GM13976 (cell line): Measurements from ENCODE around the gene ENOX1.

ENCODE experiments used
- DNase-seq: peaks from one replicate; pipeline ENCODE4 v3.0.0; 2012; ENCODE audit warnings: low spot score
- in situ Hi-C: fragments of 300-500 bp; cut with MboI; formaldehyde crosslinking; loops from one replicate; pipeline ENCODE4 v1.12.0; 2022; ENCODE audit warnings: low sequenced_read_pairs, mixed read lengths, inconsistent platforms; ENCODE audit not compliant: unreplicated experiment
- TF ChIP-seq, protein P1 (sequence below): IDR thresholded peaks from 2 replicates; pipeline ENCODE4 v1.5.1; 2012; ENCODE audit warnings: borderline replicate concordance, mild to moderate bottlenecking; ENCODE audit not compliant: insufficient read depth; ENCODE audit errors: extremely low read depth, missing control alignments, control extremely low read depth

ENOX1 gene

DNA sequence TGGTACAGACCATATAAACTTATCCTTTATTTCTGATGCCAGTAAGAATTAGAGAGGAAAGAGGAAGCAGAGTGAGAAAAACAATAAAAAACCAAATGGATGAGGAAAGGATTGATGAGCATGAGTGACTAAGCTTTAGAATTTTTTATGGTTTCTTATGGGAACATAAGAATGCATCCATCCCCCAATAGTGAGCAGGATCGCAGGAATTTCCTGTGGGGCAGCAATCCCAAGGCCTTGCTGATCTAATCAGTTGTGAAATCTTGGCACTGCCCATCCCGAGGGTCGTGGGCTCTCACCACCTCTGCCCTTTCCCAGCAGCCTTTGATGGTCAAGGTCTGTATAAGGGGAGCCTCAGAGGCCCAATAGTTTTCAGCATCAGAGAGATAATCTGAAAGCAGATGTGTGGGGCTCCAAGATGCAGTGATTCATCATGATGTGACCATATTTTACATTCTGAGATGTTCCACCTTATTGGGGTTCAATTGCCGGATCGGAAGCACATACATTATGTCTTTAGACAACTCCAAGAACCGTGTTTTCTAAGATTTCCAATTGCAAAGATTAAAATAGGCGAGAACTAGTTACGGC lies 541.3 kb downstream of the ENOX1 start:
- TF ChIP-seq, protein P1, sequence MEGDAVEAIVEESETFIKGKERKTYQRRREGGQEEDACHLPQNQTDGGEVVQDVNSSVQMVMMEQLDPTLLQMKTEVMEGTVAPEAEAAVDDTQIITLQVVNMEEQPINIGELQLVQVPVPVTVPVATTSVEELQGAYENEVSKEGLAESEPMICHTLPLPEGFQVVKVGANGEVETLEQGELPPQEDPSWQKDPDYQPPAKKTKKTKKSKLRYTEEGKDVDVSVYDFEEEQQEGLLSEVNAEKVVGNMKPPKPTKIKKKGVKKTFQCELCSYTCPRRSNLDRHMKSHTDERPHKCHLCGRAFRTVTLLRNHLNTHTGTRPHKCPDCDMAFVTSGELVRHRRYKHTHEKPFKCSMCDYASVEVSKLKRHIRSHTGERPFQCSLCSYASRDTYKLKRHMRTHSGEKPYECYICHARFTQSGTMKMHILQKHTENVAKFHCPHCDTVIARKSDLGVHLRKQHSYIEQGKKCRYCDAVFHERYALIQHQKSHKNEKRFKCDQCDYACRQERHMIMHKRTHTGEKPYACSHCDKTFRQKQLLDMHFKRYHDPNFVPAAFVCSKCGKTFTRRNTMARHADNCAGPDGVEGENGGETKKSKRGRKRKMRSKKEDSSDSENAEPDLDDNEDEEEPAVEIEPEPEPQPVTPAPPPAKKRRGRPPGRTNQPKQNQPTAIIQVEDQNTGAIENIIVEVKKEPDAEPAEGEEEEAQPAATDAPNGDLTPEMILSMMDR: no peak
- in situ Hi-C loops: no loop called here
- no peak for DNase-seq

DNA sequence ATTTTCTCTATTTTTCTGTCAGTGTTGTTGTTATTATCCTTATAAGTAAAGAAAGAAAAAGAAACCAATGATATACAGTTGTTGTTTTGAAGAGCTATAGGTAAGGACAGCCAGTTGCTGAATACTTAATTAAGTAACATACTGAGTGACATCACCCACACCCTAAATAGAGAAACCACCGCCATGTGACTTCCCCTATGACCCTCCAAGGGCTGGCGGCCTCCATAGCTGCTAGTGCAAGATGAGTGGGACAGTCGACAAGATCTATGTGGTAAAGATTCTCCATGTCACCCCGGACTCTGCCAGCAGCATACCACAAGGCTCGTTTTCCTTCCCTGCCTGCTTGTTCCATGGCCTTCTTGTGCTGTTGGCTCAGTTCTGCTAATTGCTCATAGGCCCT lies 542.3 kb downstream of the ENOX1 start:
- in situ Hi-C loops: no loop called here
- DNase-seq: no peak
- TF ChIP-seq, protein P1: no peak

DNA sequence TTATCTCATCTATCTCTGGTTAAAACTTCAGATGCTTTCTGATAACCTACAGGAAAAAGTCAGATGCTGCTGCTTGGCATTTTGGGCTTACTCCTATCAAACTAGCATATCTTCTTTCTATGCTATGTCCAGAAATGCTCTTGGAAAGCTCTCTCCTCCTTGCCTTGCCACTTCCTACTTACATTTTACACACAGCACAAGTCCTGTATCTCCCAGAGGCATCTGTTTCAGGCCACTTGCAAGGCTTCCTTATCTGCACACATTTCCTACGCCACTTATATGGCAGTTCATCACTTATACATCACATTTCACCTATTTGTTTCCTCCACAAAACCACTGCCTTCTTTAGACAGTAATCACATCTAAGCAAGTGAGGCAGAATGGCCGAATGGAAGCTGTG lies 543.1 kb downstream of the ENOX1 start:
- TF ChIP-seq, protein P1: no peak
- no peak for DNase-seq
- in situ Hi-C loops: no loop called here

DNA sequence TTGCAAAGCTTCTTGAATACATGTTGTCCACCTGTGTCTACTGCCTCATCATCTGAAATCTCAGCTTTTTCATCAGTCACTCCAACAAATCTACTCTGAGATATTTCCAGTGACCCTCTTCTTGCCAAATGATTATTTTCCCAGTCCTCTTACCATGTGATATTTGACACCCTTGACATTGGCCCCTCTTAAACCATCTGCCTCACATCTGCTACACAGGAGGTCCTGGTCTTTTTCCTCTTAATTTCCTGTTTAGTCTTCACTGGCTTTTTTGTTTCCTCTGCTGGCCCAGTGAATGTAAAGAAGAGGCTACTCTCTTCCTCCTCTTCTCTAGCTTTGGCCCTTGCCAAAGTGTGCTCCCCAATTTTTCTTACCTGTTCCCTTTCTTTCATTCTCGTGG lies 544.7 kb downstream of the ENOX1 start:
- DNase-seq: no peak
- TF ChIP-seq, protein P1: no peak
- in situ Hi-C loops: no loop called here

DNA sequence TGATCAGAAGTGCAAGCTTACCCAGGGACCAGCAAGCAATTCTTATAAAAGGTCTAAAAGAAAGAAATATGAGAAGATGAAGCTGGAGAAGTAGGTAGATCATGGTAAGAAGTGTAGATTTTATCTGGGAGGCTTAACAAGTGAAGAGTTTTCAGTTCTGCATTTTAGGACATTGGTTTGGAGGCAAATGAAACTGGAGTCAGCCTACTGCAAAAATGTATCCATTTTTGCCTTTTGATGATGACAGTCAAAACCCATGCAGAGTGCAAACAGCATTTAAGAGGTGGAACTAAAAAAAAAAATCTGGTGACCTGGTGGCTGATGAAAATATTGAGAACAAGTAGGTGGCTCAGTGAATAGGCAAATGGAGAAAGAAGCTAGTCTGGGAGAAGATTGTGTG lies 546.5 kb downstream of the ENOX1 start:
- in situ Hi-C loops: no loop called here
- peak; percentile 62 for DNase-seq
- TF ChIP-seq, protein P1: no peak

DNA sequence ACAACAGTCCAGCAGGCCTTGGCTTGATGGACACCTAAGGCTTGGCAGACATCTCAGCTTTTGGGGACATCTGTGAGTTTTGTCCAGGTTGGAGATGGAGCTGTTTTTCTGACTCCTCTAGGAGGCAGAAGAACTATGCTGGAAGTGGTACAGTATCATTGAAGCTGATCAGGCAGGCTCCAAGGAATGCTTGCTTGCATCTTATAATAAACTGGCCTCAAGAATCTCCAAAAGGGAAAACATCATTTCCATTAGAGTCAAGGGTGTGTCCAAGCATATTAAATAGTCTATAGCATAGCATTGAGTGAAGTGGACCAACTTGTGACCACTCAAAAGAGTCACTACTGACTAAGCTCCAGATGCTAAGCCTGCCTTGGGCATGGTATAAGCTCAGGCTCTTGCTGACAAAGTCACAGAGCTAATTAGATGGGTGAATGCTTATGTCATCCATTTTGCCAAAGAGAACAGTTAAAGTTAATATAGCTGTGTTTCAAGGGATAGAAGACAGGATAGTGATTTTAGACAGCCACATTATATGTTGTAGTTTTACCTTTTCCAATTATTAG lies 547.4 kb downstream of the ENOX1 start:
- in situ Hi-C loops: no loop called here
- TF ChIP-seq, protein P1: no peak
- no peak for DNase-seq
